Stimulated activated CD8-positive, alpha-beta memory T cell treated with anti-CD3 and anti-CD28 coated beads, Interleukin-12 subunit alpha, Interleukin-12 subunit beta, amount 100 ng/mL, for 24 hours (primary cell): ENCODE data around the gene UGT3A2.
"Not testable (repeated sequence)": the region's sequence is repeated elsewhere in the genome, so short reads cannot be mapped to it uniquely, and the experiment has no call there.

ENCODE experiments used
- DNase-seq: peaks from one replicate; pipeline ENCODE4 v3.0.0-alpha.2; 2020; ENCODE audit errors: extremely low read depth

Gene UGT3A2

GRCh38 chr5:36052538-36052937 is 14.1 kb downstream of the UGT3A2 start:
- no peak for DNase-seq

- no peak for DNase-seq
Measured at GRCh38 chr5:36049949-36050348, 16.7 kb downstream of the UGT3A2 start.

- no peak for DNase-seq
Measured at GRCh38 chr5:36047384-36048160, 19.1 kb downstream of the UGT3A2 start.

GRCh38 chr5:36045895-36046294 is 20.8 kb downstream of the UGT3A2 start:
- DNase-seq, result no peak

DNA sequence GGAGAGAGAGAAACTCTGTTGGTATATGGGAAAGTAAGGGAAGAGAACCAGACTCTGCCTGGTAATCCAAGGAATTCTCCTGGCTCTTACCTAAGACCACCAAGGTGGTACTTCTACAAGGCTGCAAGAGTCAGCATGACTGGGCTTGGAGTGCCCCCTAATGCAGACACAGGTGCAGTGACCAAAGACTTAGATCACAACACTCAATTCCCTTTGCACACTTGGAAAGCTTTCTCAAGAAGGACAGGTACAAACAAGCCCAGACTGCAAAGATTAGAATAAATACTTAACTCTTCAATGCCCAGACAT is 25.2 kb downstream of the UGT3A2 start:
- no peak for DNase-seq

GRCh38 chr5:36040651-36041536 is 25.8 kb downstream of the UGT3A2 start:
- DNase-seq, result no peak

GRCh38 chr5:36035696-36036095 is 31.0 kb downstream of the UGT3A2 start:
- DNase-seq, result no peak

GRCh38 chr5:36034536-36035134 is 32.0 kb downstream of the UGT3A2 start:
- not testable (repeated sequence) for DNase-seq

- no peak for DNase-seq
Measured at GRCh38 chr5:36033486-36033885, 33.2 kb downstream of the UGT3A2 start.

DNA sequence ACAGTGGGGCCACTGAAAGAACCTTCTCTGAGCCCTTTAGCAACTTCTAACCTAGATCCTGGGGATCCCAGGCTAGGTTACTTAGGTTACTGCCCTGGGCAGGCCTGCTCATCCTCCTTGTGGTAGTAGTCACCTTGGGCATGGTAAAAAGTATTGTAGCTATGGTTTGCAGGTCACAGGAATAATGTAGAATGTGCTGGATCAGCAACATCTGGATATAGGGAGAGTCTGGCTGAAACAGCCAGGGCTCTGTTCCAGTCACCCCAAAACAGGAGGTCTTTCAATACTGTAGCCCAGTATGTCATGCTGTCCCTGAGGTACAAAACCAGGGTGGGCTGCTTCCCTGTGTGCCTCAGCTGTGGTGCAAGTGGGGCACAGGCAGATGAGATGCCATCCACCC is 33.6 kb downstream of the UGT3A2 start:
- no peak for DNase-seq

- no peak for DNase-seq
Measured at GRCh38 chr5:36031223-36031622, 35.5 kb downstream of the UGT3A2 start.

DNA sequence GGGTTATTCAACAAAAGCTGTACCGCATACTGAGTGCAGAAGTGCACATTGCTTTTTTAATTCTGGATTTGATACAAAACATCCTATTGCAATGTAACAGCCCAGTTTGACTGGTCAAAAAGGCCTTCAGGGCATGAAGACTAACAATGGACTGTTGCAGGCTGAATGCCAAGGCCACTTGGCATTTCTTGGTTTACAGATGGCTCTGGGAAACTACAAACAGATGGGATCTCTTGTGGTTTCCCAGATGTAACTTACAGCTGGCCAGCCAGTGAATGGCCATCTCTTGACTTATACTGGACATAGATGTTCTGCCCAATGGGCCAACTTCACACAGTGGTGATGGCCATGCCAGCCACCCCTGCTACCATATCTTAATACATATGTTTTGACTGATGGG is 36.8 kb downstream of the UGT3A2 start:
- no peak for DNase-seq

GRCh38 chr5:36028816-36029465 is 37.7 kb downstream of the UGT3A2 start:
- no peak for DNase-seq

GRCh38 chr5:36027711-36028110 is 39.0 kb downstream of the UGT3A2 start:
- no peak for DNase-seq

- no peak for DNase-seq
Measured at GRCh38 chr5:36026706-36027465, 39.8 kb downstream of the UGT3A2 start.

GRCh38 chr5:36022246-36022645 is 44.4 kb downstream of the UGT3A2 start:
- DNase-seq, result not testable (repeated sequence)

DNA sequence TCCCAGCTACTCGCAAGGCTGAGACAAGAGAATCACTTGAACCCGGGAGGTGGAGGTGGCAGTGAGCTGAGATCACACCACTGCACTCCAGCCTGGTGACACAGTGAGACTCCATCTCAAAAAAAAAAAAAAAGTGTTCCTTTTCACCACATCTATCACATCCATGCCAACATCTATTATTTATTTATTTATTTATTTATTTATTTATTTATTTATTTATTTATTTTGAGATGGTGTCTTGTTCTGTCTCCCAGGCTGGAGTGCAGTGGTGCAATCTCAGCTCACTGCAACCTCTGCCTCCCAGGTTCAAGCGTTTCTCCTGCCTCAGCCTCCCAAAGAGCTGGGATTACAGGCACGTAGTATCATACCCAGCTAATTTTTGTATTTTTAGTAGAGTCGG is 47.1 kb downstream of the UGT3A2 start:
- not testable (repeated sequence) for DNase-seq

- DNase-seq, result no peak
Measured at GRCh38 chr5:36017622-36018021, 49.1 kb downstream of the UGT3A2 start.

GRCh38 chr5:36017004-36017403 is 49.7 kb downstream of the UGT3A2 start:
- no peak for DNase-seq

DNA sequence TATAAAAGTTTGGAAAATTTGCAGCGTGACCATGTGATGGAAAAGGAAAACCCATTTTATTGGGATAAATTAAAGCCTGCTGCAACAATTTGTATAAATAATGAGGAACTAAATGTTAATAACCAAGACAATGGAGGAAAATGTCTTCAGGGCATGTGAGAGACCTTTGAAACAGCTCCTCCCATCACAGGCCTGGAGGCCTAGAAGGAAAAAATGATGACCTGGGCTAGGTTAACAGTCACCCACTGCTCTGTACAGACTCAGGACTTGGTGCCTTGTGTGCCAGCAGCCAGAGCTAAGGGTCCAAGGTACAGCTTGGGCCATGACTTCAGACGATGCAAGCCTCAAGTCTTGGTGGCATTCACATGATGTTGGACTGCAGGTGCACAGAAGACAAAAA is 53.5 kb downstream of the UGT3A2 start:
- DNase-seq, result no peak

DNA sequence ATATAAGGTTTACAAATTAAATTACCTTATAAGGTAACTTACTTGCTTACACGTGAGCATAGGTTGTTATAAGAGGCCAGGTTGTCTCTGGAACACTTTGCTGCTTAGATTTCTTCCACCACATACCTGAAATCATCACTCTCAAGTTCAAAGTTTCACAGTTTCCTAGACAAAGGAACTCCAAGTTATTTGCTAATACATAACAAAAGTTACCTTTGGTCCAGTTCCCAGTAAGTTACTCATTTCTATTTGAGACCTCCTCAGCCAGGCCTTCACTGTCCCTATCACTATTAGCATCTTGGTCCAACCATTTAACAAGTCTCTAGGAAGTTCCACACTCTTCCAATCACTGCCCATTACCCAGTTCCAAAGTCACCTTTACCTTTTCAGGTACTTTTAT is 57.0 kb downstream of the UGT3A2 start:
- DNase-seq, result no peak

DNA sequence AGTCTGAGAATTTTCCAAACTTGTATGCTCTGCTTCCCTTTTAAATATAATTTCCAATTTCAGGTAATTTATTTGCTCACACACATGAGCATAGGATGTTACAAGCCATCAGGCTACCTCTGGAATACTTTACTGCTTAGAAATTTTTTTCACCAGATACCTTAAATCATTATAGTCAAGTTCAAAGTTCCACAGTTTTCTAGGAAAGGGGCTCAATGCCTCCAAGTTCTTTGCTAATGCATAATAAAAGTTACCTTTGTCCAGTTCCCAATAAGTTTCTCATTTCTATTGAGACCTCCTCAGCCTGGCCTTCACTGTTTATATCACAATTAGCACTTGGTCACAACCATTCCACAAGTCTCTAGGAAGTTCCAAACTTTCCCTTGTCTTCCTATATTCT is 59.3 kb downstream of the UGT3A2 start:
- no peak for DNase-seq
